ENCODE measurements around the gene SUCLG2. TPM values are rescaled to one million over a fixed set of nuclear protein-coding genes. Genes with fewer than 3 reads are reported as not detected.
A peak's percentile ranks its signal among the peaks of the same experiment; 100 is the strongest.

The SUCLG2 gene
- total RNA-seq, 2 experiments from 2014 or later, result 28.3 to 44.7 TPM

GRCh38 chr3:67595424-67595823 is 59.0 kb downstream of the SUCLG2 start:
- POLR2A ChIA-PET, result interaction anchor here (0.6 to 1.4 kb wide), 3 partner anchors 18 to 879 kb away, joined by 3 to 4 read pairs (median 3); no protein-coding TSS in a partner anchor
- H3K79me2 ChIP-seq (ENCODE audit: insufficient read depth, low read depth, low read length), result no peaks in the 10 kb centered on the region
- no peaks in the 10 kb centered on the region for H4K20me1 ChIP-seq (ENCODE audit: insufficient read depth, low read length)
- no peak overlapping the region for H3K4me3 ChIP-seq (ENCODE audit: low read depth, low read length, poor library complexity, severe bottlenecking)
- intact Hi-C loops (cut with micrococcal nuclease; ENCODE audit: unreplicated experiment), result loop anchor here (2.0 kb wide), 1 partner anchor 195 kb away; no protein-coding TSS in a partner anchor
- no peaks in the 10 kb centered on the region for H3K9me2 ChIP-seq (ENCODE audit: insufficient read depth, low read length)
- H3K9me3 ChIP-seq (ENCODE audit: low read length), result no peaks in the 10 kb centered on the region
- peaks cover 31% of the 10 kb centered on the region for H3K36me3 ChIP-seq (ENCODE audit: insufficient read depth, low read length)
- H2AFZ ChIP-seq (ENCODE audit: low read length), result no peak overlapping the region
- BruUV-seq (replicated peaks), result no TSS peak
- peaks cover 8% of the 10 kb centered on the region for H3K4me1 ChIP-seq (ENCODE audit: insufficient read depth, low read length, poor library complexity, severe bottlenecking)
- no peak overlapping the region; the same call in 1 of the 2 replicates for H3K4me2 ChIP-seq (ENCODE audit: low read length)
- no peak for DNase-seq (ENCODE audit: low spot score)
- TF ChIP-seq CTCF (conservative IDR thresholded peaks at IDR 0.05; ENCODE audit: low read length), result no peak
- TF ChIP-seq EZH2phosphoT487 (IDR thresholded peaks at IDR 0.05; ENCODE audit: borderline replicate concordance, low read depth, low read length), result no peak
- CTCF ChIA-PET (ENCODE audit: unreplicated experiment), result no interaction called here
- no peak overlapping the region for H3K27ac ChIP-seq (ENCODE audit: low read depth, low read length, poor library complexity, severe bottlenecking)

- POLR2A ChIA-PET, result interaction anchor here (0.5 to 1.3 kb wide), 3 partner anchors 10 to 52 kb away, joined by 3 read pairs; no protein-coding TSS in a partner anchor
- DNase-seq (ENCODE audit: low spot score), result peak; percentile 18
- Histone ChIP-seq H3K9me3 (ENCODE audit: low read length) (no peaks in the 10 kb centered on the region), H3K79me2 (ENCODE audit: insufficient read depth, low read depth, low read length) (no peaks in the 10 kb centered on the region), H3K4me3 (ENCODE audit: low read depth, low read length, poor library complexity, severe bottlenecking) (no peak overlapping the region), H3K4me1 (ENCODE audit: insufficient read depth, low read length, poor library complexity, severe bottlenecking) (peaks cover 8% of the 10 kb centered on the region), H3K36me3 (ENCODE audit: insufficient read depth, low read length) (peaks cover 27% of the 10 kb centered on the region), H3K27ac (ENCODE audit: low read depth, low read length, poor library complexity, severe bottlenecking) (no peak overlapping the region), H2AFZ (ENCODE audit: low read length) (no peak overlapping the region), H4K20me1 (ENCODE audit: insufficient read depth, low read length) (no peaks in the 10 kb centered on the region), H3K9me2 (ENCODE audit: insufficient read depth, low read length) (no peaks in the 10 kb centered on the region), H3K4me2 (ENCODE audit: low read length) (no peak overlapping the region)
- CTCF ChIA-PET (ENCODE audit: unreplicated experiment), result interaction anchor here (0.5 kb wide), 1 partner anchor 596 kb away, joined by 3 read pairs; the partner anchor contains the start of gene KBTBD8
- BruUV-seq (replicated peaks), result no TSS peak
- intact Hi-C loops (cut with micrococcal nuclease; ENCODE audit: unreplicated experiment), result loop anchor here (2.0 kb wide), 1 partner anchor 197 kb away; no protein-coding TSS in a partner anchor
- TF ChIP-seq EZH2phosphoT487 (IDR thresholded peaks at IDR 0.05; ENCODE audit: borderline replicate concordance, low read depth, low read length), result no peak
- peak; percentile 55; the same call in 1 of the 2 replicates for TF ChIP-seq CTCF (conservative IDR thresholded peaks at IDR 0.05; ENCODE audit: low read length)
Observed at GRCh38 chr3:67593761-67594234, 60.6 kb downstream of the SUCLG2 start.

- no peak overlapping the region for H3K4me2 ChIP-seq (ENCODE audit: low read length)
- no peak for DNase-seq (ENCODE audit: low spot score)
- CTCF ChIA-PET (ENCODE audit: unreplicated experiment), result no interaction called here
- H3K36me3 ChIP-seq (ENCODE audit: insufficient read depth, low read length), result peaks cover 26% of the 10 kb centered on the region
- no TSS peak for BruUV-seq (replicated peaks)
- H3K9me2 ChIP-seq (ENCODE audit: insufficient read depth, low read length), result no peaks in the 10 kb centered on the region
- POLR2A ChIA-PET, result no interaction called here
- H2AFZ ChIP-seq (ENCODE audit: low read length), result no peak overlapping the region
- no peak for TF ChIP-seq CTCF (conservative IDR thresholded peaks at IDR 0.05; ENCODE audit: low read length)
- no peak for TF ChIP-seq EZH2phosphoT487 (IDR thresholded peaks at IDR 0.05; ENCODE audit: borderline replicate concordance, low read depth, low read length)
- no peak overlapping the region for H3K27ac ChIP-seq (ENCODE audit: low read depth, low read length, poor library complexity, severe bottlenecking)
- H3K79me2 ChIP-seq (ENCODE audit: insufficient read depth, low read depth, low read length), result no peaks in the 10 kb centered on the region
- no peaks in the 10 kb centered on the region for H4K20me1 ChIP-seq (ENCODE audit: insufficient read depth, low read length)
- H3K4me1 ChIP-seq (ENCODE audit: insufficient read depth, low read length, poor library complexity, severe bottlenecking), result peaks cover 8% of the 10 kb centered on the region
- H3K9me3 ChIP-seq (ENCODE audit: low read length), result no peaks in the 10 kb centered on the region
- intact Hi-C loops (cut with micrococcal nuclease; ENCODE audit: unreplicated experiment), result no loop called here
- no peak overlapping the region for H3K4me3 ChIP-seq (ENCODE audit: low read depth, low read length, poor library complexity, severe bottlenecking)
Observed at GRCh38 chr3:67592057-67592456, 62.4 kb downstream of the SUCLG2 start.

Measured in OCI-LY7 (cell line).